PC-3 (cell line): ENCODE data around the gene INF2.

Experiments used
- CTCF ChIP-seq: fragments of 300-600 bp; sonication (generic); conservative IDR thresholded peaks from 2 replicates; pipeline ENCODE4 v1.5.1; 2017; ENCODE audit warnings: antibody characterized with exemption, low read depth, mild to moderate bottlenecking, low read length
- EZH2 ChIP-seq: fragments of 300-600 bp; sonication (generic); IDR thresholded peaks from one replicate; pipeline ENCODE4 v1.6.1; 2017; ENCODE audit warnings: antibody characterized with exemption, mild to moderate bottlenecking, low read length; ENCODE audit not compliant: unreplicated experiment

DNA sequence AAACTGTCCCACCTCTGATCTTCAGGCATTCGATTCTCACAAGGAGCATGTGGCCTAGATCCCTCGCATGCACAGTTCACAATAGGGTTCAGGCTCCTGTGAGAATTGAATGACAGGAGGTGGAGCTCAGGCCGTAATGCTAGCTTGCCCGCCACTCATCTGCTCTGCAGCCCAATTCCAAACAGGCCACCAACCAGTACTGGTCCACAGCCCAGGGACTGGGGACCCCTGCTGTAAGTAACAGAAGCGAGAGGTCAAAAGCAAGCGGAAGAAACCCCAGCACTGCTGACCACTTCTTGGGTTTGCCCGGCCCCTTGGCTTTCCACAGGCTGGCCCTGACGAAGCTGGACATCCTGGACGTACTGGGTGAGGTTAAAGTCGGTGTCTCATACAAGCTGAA is 55.1 kb downstream of the INF2 start:
- no peak for TF ChIP-seq CTCF
- TF ChIP-seq EZH2 = no peak
